ENCODE measurements around the gene TSC22D2.

DNA sequence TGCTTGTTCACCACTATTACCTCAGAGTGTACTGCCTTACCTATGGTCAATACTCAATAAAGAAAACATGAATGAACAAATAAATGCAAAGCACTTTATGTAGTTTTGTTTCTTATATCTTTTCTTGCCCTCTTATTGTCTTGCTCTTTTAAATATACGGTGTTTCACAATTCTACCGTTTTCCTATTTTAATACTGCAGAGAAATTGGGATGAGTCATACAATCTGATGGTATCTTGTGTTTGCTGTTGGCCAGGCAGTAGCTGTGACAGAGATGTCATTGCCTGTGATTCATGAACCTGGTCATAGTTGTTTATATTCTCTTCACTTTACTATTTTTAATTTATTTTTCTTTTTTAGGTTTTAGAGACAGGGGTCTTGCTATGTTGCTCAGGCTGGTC, 89.9 kb downstream of the TSC22D2 start:
- TF ChIP-seq CTCF (IDR thresholded peaks at IDR 0.05) (no peak), POLR2A (IDR thresholded peaks at IDR 0.05) (no peak)

All from thyroid gland (tissue), 4 donors.